Natural killer cell (primary cell): Measurements from ENCODE around the gene COMMD3. TPM values are rescaled to one million over a fixed set of nuclear protein-coding genes. Genes with fewer than 3 reads are reported as not detected.
A peak's percentile ranks its signal among the peaks of the same experiment; 100 is the strongest.

Experiments used
- ATAC-seq, 3 donors: fragments of 150-1000 bp in 2 of 3; fragments of 200-7000 bp in 1 of 3; cut with Tn5 transposase; 1 replicate in 1 of 3; 2 replicates in 2 of 3; pipeline ENCODE4 v1.10.0; 2021; ENCODE audit warnings: mild to moderate bottlenecking in 2 of 3, moderate library complexity in 2 of 3
- DNase-seq, 2 donors: peaks; one replicate each; pipeline versions ENCODE4 v3.0.0 to v3.0.0-alpha.2; 2013 to 2021; ENCODE audit warnings: mixed read lengths in 1 of 2
- H3K27ac ChIP-seq: one replicate; pipeline ENCODE4 v1.5.1; 2013; ENCODE audit warnings: mild to moderate bottlenecking, low read length
- H3K27me3 ChIP-seq: one replicate; pipeline ENCODE4 v1.6.1; 2013; ENCODE audit warnings: low read length; ENCODE audit not compliant: control insufficient read depth, insufficient read depth
- H3K36me3 ChIP-seq: one replicate; pipeline ENCODE4 v1.6.1; 2013; ENCODE audit warnings: low read length; ENCODE audit not compliant: control insufficient read depth, insufficient read depth
- H3K4me1 ChIP-seq: one replicate; pipeline ENCODE4 v1.6.1; 2013; ENCODE audit warnings: low read length; ENCODE audit not compliant: control insufficient read depth, insufficient read depth
- H3K4me3 ChIP-seq: one replicate; pipeline ENCODE4 v1.5.1; 2013; ENCODE audit warnings: low read length
- H3K9me3 ChIP-seq: one replicate; pipeline ENCODE4 v1.6.1; 2013; ENCODE audit warnings: low read length; ENCODE audit not compliant: control insufficient read depth, insufficient read depth
- H3K27ac Mint-ChIP-seq, 2 donors: one replicate each; pipeline ENCODE4 v1.8.0; 2022; ENCODE audit warnings: mild to moderate bottlenecking in 2 of 2, mixed read lengths in 2 of 2, moderate library complexity in 1 of 2
- H3K27me3 Mint-ChIP-seq, 2 donors: one replicate each; pipeline ENCODE4 v1.8.0; 2022; ENCODE audit warnings: low read depth in 2 of 2, mixed read lengths in 2 of 2
- H3K36me3 Mint-ChIP-seq: one replicate; pipeline ENCODE4 v1.8.0; 2022; ENCODE audit warnings: mixed read lengths
- H3K4me1 Mint-ChIP-seq, 2 donors: one replicate each; pipeline ENCODE4 v1.8.0; 2022; ENCODE audit warnings: mixed read lengths in 2 of 2
- H3K4me3 Mint-ChIP-seq: one replicate; pipeline ENCODE4 v1.8.0; 2022; ENCODE audit warnings: mild to moderate bottlenecking, moderate library complexity, mixed read lengths
- H3K9me3 Mint-ChIP-seq, 2 donors: one replicate each; pipeline ENCODE4 v1.8.0; 2022; ENCODE audit warnings: mixed read lengths in 2 of 2
- CTCF ChIP-seq: fragments of 200-600 bp; IDR thresholded peaks from one replicate; pipeline ENCODE4 v1.8.0; 2022; ENCODE audit warnings: antibody characterized with exemption
- WGBS: methylation state at CpG from one replicate; pipeline ENCODE4 v1.1.7; 2013; ENCODE audit warnings: missing lambda C conversion rate; ENCODE audit not compliant: insufficient coverage; 5-methylcytosine and 5-hydroxymethylcytosine counted together
- intact Hi-C: fragments of 100-400 bp; cut with micrococcal nuclease; formaldehyde crosslinking; loops from one replicate; pipeline ENCODE4 v1.14.2; 2022
- total RNA-seq, 4 donors: library from RNA; stranded (reverse); fragments of 120-200 nt in 1 of 4; gene quantifications; one replicate each; pipeline versions ENCODE4 v1.2.3 to v1.2.4, GENCODE V29; 2013 to 2022

The COMMD3 gene
- total RNA-seq, 3 donors from 2014 or later (not counting 1 experiment from before 2014, with no cell fraction given), result 43.1 to 48.3 (median 44.2) TPM

GRCh38 chr10:22367471-22367870, 51.3 kb downstream of the COMMD3 start:
- no peaks in the 10 kb centered on the region for H3K36me3 ChIP-seq
- no peak for ATAC-seq
- no peaks in the 10 kb centered on the region for H3K36me3 Mint-ChIP-seq
- peaks cover 6% of the 10 kb centered on the region in 2 donors for H3K4me1 Mint-ChIP-seq
- H3K27ac ChIP-seq, result no peak overlapping the region
- H3K9me3 Mint-ChIP-seq, result no peaks in the 10 kb centered on the region
- WGBS, result no CpG with 5 or more reads among the region's 1 CpG
- H3K27me3 Mint-ChIP-seq, result peaks cover 5 to 11% of the 10 kb centered on the region in 2 donors
- H3K27ac Mint-ChIP-seq, result peak overlapping the region in 1 of 2 donors; percentile 25
- H3K4me3 Mint-ChIP-seq, result no peak overlapping the region
- no peaks in the 10 kb centered on the region for H3K4me1 ChIP-seq
- no peaks in the 10 kb centered on the region for H3K27me3 ChIP-seq
- DNase-seq, result no peak
- TF ChIP-seq CTCF, result no peak
- no peak overlapping the region for H3K4me3 ChIP-seq
- no peaks in the 10 kb centered on the region for H3K9me3 ChIP-seq
- intact Hi-C loops, result no loop called here

GRCh38 chr10:22368402-22368801, 52.2 kb downstream of the COMMD3 start:
- intact Hi-C loops, result no loop called here
- no peaks in the 10 kb centered on the region for H3K27me3 ChIP-seq

GRCh38 chr10:22368981-22369380, 52.8 kb downstream of the COMMD3 start:
- no peak for TF ChIP-seq CTCF
- no peak overlapping the region for H3K4me3 ChIP-seq
- no peak overlapping the region for H3K27ac ChIP-seq
- H3K4me1 Mint-ChIP-seq, result peaks cover 6% of the 10 kb centered on the region in 2 donors
- WGBS, result 100% methylated on average over 1 of the region's 2 CpGs
- no peak overlapping the region for H3K27ac Mint-ChIP-seq
- H3K9me3 Mint-ChIP-seq, result no peaks in the 10 kb centered on the region
- DNase-seq (no peak), ATAC-seq (no peak)
- intact Hi-C loops, result no loop called here
- no peak overlapping the region for H3K4me3 Mint-ChIP-seq
- H3K4me1 ChIP-seq, result no peaks in the 10 kb centered on the region
- H3K27me3 Mint-ChIP-seq, result peaks cover 5 to 18% of the 10 kb centered on the region in 2 donors
- no peaks in the 10 kb centered on the region for H3K9me3 ChIP-seq
- H3K36me3 Mint-ChIP-seq, result no peaks in the 10 kb centered on the region
- H3K27me3 ChIP-seq, result no peaks in the 10 kb centered on the region
- H3K36me3 ChIP-seq, result no peaks in the 10 kb centered on the region

More at GRCh38 chr10:22368402-22368801, 52.2 kb downstream of the COMMD3 start:
- WGBS, result 98% methylated on average over 4 of the region's 4 CpGs
- no peak for DNase-seq
- Mint-ChIP-seq H3K27me3 (peaks cover 5 to 18% of the 10 kb centered on the region in 2 donors), H3K36me3 (no peaks in the 10 kb centered on the region), H3K9me3 (no peaks in the 10 kb centered on the region), H3K27ac (no peak overlapping the region), H3K4me1 (peaks cover 6% of the 10 kb centered on the region in 2 donors), H3K4me3 (no peak overlapping the region)
- TF ChIP-seq CTCF, result no peak
- H3K4me1 ChIP-seq, result no peaks in the 10 kb centered on the region
- H3K36me3 ChIP-seq, result no peaks in the 10 kb centered on the region
- no peak overlapping the region for H3K4me3 ChIP-seq
- H3K9me3 ChIP-seq, result no peaks in the 10 kb centered on the region
- no peak for ATAC-seq
- H3K27ac ChIP-seq, result no peak overlapping the region

- WGBS, result 90% methylated on average over 4 of the region's 5 CpGs
- TF ChIP-seq CTCF, result no peak
- Mint-ChIP-seq H3K36me3 (no peaks in the 10 kb centered on the region), H3K9me3 (no peaks in the 10 kb centered on the region), H3K27me3 (peaks cover 5 to 18% of the 10 kb centered on the region in 2 donors), H3K4me3 (no peak overlapping the region), H3K27ac (no peak overlapping the region), H3K4me1 (peaks cover 6% of the 10 kb centered on the region in 2 donors)
- intact Hi-C loops, result no loop called here
- Histone ChIP-seq H3K27me3 (no peaks in the 10 kb centered on the region), H3K36me3 (no peaks in the 10 kb centered on the region), H3K9me3 (no peaks in the 10 kb centered on the region), H3K27ac (no peak overlapping the region), H3K4me3 (no peak overlapping the region), H3K4me1 (no peaks in the 10 kb centered on the region)
- DNase-seq, result peak in 1 of 2 donors; percentile 7
- ATAC-seq, result no peak
These were observed 53.4 kb downstream of the COMMD3 start for GRCh38 chr10:22369434-22370072.
